ENCODE results near the gene GPRIN1.

GPRIN1 gene

DNA sequence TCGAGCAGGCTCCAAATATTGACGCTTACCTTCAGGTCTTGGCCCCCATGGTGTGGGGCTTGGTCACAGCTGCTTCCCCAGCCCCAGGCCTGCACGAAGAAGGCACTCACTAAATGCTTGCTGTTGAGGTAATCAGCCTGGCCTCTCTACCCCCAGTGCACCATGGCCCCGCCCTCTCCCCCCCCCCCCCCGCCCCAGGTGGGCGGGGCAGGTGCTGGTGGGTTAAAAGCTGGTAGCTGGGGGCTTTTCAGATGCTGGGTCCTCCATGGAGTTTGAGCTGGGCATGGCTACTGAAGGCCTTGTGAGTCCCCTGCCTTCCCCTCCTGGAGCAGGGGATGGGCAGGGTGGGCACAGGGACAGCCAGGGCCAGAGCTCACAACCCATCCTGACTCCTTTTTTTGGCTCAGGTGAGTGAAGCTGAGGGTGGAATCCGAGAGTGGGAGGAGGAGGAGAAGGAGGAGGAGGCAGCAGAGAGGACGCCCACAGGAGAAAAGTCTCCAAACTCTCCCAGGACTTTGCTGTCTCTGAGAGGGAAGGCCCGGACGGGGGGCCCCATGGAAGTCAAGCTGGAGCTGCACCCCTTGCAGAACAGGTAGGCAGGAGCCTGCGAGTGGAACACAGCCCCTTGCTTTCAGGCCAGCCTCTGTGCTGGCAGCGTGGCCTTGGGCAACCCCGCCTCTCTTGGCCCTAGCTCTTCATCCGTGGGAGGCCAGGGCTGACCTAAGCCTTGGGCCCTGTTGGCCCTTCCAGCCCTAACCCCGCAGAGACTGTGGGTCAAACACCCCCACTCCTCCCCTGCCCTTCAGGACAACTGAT is 32.9 kb upstream of the GPRIN1 start:
- no peak for DNase-seq

DNA sequence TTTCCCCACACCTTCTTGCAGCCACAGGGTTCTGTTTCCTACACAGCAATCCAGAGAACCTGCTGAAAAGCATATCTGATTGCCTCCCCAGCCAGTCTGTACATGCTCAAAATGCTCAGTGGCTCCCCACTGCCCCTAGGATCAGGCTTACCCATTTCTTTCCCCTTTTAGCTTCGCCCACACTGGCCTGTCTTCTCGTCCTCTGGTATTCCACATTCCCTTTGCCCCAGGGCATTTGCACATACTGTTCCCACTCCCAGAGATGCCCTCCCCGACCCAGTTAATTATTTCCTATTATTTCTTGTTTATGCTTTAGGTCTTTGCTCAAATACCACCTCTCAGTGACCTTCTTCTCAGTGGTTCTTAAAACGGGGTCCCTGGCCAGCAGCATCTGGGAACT is 30.7 kb upstream of the GPRIN1 start:
- DNase-seq: no peak

DNA sequence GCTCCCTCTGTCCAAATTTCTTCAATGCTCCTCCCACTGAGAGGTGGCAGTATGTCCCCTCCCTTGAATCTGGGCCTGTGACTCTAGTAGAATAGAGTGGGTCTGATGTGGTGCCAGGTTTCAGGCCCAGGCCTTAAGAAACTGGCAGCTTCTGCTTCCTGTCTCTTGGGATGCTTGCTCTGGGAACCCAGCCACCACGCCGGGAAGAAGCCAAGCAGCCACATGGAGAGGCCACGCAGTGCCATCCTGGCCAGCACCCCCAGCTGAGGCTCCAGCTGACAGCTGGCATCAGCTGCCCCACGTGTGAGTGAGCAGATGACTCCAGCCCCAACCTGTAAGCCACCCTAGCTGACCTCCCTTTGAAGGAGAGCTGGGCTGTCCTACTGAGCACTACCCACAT is 30.0 kb upstream of the GPRIN1 start:
- no peak for DNase-seq

DNA sequence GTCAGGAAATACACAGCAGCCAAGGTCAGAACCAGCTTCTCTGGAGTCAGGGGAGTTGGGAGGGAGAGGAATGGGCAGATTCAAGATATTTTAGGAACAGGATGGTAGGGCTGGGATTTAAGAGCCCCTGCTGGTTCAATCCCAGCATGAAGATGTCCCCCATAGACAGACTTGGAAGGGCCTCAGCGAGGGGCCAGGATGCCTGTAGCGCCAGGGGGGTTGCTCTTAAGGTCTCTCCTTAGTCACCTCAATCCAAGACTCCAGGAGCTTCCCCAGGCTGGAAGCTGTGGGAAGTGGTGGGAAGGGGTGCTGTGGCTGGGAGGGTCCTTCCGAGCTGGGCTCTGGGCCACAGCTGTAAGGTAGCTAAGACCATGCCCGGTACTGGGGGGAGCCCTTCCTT is 29.3 kb upstream of the GPRIN1 start:
- no peak for DNase-seq

DNA sequence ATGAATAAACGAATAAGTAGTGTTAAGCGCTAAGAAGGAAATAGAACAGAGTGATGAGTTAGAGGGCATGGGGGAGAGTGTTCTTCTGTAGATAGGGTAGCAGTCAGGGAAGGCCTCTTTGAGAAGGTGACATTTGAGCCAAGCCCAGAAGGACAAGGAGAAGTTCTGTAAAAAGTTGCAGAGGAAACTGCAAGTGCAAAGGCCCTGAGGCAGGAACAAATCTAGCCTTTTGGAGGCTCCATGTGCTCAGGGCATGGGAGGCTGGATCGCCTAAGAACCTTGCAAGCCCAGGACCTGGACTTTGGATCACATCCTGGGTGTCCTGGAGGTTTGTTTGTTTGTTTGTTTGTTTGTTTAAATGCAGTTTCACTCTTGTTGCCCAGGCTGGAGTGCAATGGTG is 28.5 kb upstream of the GPRIN1 start:
- no peak for DNase-seq

DNA sequence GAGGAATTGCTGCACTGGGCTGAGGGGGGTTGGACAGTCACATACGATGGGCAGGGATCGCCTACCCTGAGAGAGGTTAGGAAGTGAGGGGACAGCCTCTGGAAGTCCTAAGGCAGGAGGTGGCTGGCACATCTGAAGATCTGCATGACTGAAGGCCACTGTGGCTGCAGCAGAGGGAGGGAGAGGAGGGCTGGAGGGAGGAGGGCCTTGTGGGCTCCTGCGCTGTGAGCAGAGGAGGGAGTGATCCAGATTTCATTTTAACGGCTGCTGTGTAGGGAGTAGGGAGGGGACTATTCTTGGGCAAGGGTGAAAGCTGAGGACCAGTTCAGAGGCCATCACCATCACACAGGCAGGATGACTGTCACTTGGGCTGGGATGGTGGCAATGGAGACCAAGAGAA is 27.6 kb upstream of the GPRIN1 start:
- DNase-seq: no peak

DNA sequence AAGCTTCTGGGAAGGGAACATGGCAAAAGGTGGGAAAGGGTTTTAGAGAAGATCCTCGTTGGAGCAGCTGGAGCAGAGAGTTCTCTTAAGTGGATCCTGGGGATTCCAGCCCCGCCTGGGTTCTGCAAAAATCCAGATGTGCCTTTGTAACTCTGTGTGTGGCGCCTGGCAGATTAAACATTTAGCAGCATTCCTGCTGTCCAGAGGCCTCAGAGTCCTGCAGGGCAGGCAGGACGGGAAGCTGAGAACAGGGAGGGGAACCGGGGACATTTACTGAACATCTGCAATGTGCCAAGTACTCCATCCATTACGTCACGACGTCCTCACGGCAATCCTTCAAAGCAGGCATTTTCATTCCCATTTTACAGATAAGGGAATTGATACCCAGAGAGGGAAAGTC is 26.5 kb upstream of the GPRIN1 start:
- DNase-seq: no peak

DNA sequence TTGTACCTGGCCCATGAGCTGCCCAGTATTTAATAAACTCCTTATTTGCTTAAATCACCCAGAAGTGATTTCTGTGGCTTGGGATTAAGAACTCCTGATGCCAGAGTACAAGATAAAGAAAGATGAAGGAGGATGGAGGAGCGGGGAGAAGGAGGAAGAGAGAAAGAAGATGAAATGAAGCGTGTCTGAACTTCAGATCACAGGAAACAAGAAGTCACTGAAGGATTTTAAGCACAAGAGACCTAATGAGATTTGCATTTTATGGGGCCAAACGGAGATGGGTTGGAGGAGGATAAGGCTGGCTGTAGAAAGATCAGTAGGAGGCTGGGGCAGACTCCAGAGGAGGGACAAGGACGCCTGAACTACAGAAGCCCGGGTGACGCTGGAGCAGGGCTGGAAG is 23.6 kb upstream of the GPRIN1 start:
- no peak for DNase-seq

DNA sequence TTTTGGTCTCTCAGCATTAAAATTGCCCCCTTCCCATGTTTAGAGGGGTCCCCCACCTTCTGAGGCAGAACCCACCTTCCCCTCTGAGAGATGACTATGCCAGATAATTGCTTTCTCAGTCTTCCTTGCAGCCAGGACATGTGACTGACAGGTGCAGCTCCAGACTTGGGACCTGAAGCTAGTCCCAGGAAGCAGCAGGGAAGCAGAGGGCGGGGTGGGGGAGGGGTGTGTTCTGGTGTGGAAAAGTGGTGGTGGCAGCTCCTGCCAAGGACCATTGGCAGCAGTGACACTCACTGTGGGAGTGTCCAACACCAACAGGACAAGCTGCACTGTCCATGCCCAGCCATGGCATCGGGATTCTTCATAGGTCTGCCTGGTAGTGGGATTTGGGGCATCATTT is 22.8 kb upstream of the GPRIN1 start:
- no peak for DNase-seq

DNA sequence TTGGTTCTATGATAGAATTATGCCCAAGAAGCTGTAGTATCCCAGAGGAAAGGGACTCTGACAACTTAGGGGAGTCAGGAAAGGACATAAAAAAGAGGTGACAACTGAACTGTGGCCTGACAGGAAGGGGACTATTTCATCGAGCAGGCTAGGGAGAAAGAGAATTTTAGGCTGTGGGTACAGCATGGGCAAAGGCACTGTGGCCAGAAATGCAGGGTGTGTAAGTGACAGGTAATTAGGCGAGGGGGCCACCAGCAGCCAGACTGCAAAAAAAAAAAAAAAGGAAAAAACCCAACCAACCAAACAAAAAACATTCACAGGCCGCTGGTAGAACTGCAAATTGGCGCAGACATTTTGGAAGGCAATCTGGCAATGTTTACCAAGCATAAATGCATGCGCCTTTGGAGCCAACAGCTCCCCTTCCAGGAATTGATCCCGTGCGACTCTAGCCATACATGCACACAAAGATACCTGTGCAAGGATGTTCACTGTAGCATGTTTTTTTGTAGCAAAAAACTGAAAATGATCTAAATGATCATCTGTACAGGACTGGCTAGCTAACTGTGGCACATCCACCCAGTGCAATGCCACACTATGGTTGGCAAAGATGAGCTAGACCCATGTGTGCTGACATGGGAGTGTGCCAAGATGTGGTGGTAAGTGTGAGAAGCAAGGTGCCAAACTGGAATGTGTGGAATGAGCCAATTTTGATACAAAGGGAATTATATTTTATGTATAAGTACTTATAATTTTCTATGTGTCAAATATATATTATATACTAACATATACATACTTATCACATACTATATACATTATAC is 21.6 kb upstream of the GPRIN1 start:
- no peak for DNase-seq

DNA sequence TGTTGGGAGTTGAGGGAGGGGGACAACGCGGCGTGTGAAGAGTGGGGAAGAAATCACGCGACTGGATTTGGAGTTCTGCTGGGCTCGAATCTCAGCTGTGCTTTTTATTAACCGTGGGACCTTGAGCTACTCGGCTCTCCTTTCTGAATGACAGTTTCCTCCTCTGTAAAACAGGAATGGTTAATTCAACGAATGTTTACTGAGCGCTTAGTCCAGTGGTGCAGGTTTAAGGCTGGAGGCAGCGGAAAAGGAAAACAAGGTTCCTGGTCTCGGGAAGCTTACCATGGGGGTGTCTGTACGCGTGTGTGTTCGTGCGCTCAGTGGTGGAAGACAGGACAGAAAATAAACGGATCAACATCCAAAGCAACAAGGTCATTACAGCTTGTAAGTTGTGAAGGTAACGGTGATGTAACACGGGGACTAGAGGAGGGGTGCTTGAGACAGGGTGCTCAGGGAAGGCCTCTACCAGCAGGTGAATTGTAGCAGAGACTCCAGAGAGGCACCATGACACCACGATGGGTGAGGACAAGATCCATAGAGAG is 20.8 kb upstream of the GPRIN1 start:
- no peak for DNase-seq

DNA sequence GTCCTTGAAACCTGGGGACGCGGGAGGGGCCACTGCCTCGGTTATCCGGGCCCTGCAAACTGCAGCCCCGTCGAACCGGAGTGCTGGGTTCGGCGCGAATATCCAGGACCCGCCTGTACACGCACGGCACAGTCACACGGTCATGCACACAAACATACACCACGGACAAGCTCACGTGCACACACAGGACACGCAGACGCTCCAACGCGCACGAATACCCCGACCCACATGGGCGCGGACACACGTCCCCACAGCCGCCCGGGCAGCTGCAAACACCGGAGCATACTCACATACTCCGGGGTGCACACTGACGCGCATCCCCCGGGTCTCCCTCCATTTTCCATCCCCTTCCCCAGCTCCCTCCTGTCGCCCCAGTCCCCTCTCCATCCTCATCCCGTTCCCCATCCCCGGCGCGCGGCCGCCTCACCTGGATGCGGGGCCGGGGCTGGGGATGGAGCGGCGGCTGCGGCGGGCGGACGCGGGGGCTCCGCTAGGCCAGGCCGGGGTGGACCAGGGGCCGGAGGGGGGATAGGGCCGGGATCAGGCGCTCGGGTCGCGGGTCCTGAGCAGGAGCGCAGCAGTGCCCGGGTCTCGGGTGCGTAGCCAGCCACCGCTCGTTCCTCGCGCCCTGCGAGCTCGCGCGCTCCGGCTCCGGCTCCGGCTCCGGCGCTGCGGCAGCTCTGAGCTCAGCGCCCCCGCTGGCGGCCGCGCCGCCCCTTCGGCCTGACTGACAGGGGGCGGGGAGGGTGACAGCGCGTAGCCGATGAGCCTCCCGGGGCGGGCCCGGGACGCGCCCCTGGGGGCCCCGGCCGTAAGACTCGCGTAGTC is 20.1 kb upstream of the GPRIN1 start, which contains the start of the genes EIF4E1B and SNCB:
Gene EIF4E1B, plus strand, starts transcription at position 823 of the 828 bp plus-strand sequence. CDS start 12,113 bp downstream, outside the sequence.
Gene SNCB, minus strand, starts transcription at position 682 of the 828 bp plus-strand sequence. CDS start 880 bp downstream, outside the sequence.
- no peak for DNase-seq

DNA sequence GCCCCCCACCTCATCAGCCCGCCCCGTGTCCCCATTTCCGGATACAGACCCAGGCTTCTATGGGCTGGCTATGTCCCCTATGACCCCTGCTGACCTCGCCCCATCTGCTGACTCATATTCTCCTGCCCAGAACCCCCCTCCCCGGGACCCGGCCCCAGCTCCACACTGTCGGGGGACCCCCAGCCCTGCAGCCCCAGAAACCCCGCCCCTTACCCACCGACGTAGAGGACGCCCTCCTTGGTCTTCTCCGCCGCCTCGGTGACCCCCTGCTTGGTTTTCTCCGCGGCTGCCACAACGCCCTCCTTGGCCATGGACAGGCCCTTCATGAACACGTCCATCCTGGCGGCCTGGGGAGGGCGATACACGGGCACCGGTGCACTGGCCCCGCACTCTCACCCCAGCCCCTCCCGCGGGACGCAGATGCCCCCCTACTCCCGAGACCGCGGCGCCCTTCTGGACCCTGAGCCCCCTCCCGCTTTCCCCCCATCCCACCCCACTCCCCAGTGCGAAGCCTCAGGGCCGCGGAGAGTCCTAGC is 19.4 kb upstream of the GPRIN1 start:
- no peak for DNase-seq

DNA sequence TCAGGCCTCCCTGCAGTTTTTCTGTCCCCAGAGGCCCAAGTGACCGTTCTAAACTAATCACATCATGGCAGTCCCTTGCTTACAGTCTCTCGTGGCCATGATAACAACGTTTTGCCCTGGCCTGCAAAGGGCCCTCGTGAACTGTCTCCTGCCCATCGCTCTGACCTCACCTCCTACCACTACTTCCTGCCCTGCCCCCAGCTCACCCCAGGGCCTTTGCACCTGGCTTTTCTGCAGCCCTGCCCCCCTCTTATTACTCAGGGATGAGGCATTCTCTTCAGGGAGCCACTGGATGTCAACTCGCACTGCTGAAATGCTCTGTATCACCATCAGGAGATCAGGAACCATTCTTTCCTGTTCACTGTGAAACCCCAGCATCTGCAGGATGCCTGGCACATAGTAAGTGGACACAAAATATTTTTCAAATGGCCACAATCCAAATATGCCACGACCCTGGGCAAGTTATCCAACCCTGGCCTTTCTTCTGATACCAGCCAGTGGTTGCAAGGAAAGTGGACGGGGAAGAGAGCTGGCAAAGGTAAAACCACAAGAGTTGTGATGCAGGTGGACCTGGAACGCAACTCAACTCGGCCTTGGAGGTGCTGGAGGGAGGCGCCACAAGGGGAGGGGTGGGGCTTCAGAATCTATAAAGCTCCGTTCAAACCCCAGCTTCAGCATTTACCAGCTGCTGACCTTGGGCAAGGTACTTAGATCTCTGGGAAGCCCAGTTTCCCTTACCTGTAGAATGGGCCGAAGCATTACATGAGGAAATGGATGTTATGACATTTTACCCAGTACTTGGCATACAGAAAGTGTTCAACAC is 18.7 kb upstream of the GPRIN1 start:
- no peak for DNase-seq

DNA sequence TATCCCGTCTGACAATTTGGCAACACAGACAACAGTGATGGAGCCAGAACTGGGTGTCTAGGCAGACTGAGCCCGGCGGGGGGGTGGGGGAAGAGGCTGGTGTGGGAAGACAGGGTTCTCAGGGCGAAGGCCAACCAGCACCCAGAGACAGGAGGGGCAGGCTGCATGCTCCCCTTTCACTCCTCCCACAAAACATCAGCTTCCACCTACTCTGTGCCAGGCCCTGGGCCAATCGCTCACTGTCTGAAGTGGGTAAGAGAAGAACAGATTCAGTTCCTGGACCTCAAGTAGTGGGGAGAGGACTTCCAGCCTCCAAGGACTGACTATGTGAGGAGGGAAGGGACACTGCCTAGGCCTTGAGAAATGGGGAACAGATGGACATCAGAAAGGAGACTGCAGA is 17.6 kb upstream of the GPRIN1 start:
- no peak for DNase-seq

DNA sequence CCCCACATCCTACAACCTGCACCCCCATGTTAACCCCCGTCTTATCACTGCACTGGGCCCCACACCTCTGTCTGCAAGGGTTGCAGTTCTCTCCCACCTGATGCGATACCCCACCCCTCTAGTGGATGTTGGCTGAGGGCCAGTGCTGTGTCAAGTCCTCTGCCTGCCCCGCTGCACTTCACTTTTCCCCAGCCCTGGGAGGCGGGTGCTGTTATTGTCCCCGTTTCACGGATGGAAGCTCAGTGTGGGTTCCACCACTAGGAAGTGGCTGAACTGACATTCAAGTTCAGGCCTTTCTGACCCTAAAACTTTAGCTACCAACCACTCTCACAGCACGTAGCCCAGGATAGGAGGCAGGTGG is 16.9 kb upstream of the GPRIN1 start:
- no peak for DNase-seq

DNA sequence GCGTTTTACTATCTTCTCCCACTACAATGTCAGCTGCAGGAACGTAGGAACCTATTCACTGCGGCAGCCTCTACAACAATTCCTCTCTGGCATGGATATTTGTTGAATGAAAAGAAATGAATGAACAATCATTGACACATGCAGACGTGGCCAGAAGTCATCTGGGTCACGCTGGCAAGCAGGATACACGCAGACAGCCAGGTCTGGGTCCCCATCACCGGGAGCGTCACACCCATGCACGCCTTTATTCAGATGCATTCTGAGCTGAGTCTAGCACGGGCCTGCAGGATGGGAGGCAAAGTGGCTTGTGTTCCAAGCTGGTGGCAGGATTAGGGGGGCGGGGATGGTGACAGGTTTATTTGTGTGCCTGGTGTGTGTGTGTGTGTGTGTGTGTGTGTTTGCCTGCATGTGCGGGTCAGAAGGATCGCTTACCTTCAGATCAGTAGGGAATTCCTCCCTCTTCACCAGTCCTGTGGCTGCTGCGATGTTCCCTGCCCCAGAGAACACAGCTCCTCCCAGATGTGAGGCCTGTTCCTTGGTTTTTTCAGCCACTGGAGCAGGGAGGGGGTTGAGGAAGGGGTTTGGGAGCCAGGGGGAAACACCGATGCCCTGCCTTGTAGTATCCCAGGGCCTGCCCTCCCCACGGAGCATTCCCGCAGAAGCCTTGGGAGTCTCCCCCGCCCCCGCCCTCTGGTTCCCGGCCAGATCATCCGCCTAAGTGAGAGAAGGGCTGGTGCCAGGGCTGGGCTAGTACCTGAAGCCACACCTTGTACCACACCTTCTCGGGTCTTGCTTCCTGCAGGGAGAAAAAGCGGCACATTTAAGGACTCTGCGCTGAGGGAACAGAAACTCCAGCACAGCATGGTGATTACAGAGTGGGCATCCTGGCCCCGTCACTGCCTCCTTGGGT is 16.3 kb upstream of the GPRIN1 start:
- no peak for DNase-seq

DNA sequence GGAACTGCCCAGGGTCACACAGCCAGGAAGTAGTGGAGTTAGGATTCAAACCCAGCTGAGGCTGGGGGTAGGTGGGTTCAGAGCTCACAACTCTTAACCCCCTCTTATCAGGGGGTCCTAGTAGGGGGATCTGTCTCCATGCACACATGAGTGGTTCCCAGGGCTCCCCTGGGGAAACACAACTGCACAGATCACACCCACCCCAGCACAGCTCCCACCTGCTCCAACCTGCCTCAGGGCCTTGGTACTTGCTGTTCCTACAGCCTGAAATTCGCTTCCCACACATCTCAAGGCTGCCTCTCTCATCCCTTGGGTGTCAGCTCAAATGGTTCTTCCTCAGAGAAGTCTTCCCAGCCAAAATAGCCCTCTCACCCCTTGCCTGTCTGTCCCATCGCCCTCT is 15.6 kb upstream of the GPRIN1 start:
- no peak for DNase-seq

DNA sequence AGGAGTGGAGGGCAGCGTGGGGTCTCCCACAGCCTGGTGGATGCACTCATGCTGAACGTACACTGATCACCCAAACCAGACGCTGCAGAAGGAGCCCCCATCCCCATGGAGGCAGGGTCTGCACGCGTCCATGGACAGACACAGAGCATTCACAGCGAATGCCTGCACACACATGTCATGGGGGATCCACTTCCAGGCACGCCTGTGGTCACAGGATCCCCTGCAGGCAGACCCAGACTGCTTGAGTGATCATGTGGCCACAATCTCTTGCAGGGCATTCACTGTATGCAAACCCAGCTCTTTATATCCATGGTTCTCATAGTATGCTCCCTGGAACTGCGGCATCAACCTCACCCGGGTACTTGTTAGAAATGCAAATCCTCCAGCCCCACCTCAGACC is 15.0 kb upstream of the GPRIN1 start:
- no peak for DNase-seq

DNA sequence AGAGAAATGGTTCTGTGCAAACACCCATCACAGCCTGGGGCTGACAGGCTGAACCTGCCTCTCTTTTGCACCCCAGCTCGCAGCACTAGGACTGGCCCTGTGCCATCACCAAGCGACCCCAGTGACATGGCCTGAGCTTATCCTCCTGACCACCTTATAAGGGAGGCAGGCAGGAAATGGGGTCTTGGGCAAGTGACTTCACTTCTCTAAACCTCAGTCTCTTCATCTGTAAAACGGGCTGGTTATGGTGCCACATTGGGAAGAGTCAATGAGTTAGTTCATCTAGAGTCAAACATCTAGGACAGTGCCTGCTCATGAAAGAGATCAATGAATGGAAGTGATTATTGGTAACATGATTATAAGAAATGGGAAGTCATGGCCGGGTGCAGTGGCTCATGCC is 14.2 kb upstream of the GPRIN1 start:
- DNase-seq: no peak

DNA sequence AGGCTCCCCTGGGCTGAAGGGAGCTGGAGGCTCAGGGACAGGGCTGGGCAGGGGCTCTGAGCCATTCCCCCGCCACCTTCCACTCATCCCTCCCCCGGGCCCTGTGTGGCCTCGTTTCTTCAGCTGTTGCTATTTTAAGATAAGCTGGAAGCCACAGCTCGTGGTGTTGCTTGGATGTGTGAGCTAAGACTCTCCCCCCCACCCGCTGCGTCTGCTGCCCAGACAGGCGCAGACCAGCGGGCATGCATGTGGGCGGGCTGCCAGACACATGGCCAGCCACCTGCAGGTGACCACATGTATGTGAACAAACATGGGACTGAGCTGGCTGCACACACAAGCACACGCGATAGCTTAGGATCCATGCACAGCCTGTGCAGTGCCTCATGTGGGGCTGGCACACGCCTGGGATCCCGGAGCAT is 11.7 kb upstream of the GPRIN1 start:
- no peak for DNase-seq
